Fibroblast of lung (primary cell): ENCODE data around the gene SERPINE2. TPM values are rescaled to one million over a fixed set of nuclear protein-coding genes. Genes with fewer than 3 reads are reported as not detected.
"Not testable (repeated sequence)": the region's sequence is repeated elsewhere in the genome, so short reads cannot be mapped to it uniquely, and the experiment has no call there.

Experiments
- DNase-seq, 2 donors: peaks; one replicate each; pipeline versions ENCODE4 v3.0.0 to v3.0.0-alpha.2; 2010; ENCODE audit warnings: low read depth in 2 of 2
- H2AFZ ChIP-seq: 2 replicates; pipeline ENCODE4 v1.5.1; 2012; ENCODE audit warnings: low read length, control low read depth, inconsistent platforms
- H3K27ac ChIP-seq: 2 replicates; pipeline ENCODE4 v1.5.1; 2011; ENCODE audit warnings: low read length, control low read depth; ENCODE audit not compliant: insufficient read depth
- H3K27me3 ChIP-seq: 2 replicates; pipeline ENCODE4 v1.5.1; 2011; ENCODE audit warnings: mild to moderate bottlenecking, low read length; ENCODE audit not compliant: control insufficient read depth, insufficient read depth
- H3K36me3 ChIP-seq: 2 replicates; pipeline ENCODE4 v1.5.1; 2011; ENCODE audit warnings: low read length; ENCODE audit not compliant: control insufficient read depth, insufficient read depth
- H3K4me1 ChIP-seq: 2 replicates; pipeline ENCODE4 v1.5.1; 2011; ENCODE audit warnings: low read length; ENCODE audit not compliant: control insufficient read depth, insufficient read depth; ENCODE audit errors: extremely low read depth
- H3K4me2 ChIP-seq: 2 replicates; pipeline ENCODE4 v1.5.1; 2011; ENCODE audit warnings: low read length, control low read depth; ENCODE audit not compliant: insufficient read depth; ENCODE audit errors: extremely low read depth
- H3K4me3 ChIP-seq, 4 experiments: fragments of 200-600 bp in 1 of 4; sonication (generic) in 1 of 4; replicated peaks in 1 of 4; 2 replicates each; pipeline ENCODE4 v1.5.1; 2011 to 2016; ENCODE audit warnings: low read length in 4 of 4, low read depth in 3 of 4, mild to moderate bottlenecking in 3 of 4, control low read depth in 2 of 4, inconsistent platforms in 1 of 4, mixed read lengths in 1 of 4; ENCODE audit not compliant: insufficient read depth in 1 of 4; ENCODE audit errors: control extremely low read depth in 1 of 4
- H3K79me2 ChIP-seq: 2 replicates; pipeline ENCODE4 v1.5.1; 2012; ENCODE audit warnings: mild to moderate bottlenecking, low read length, inconsistent platforms; ENCODE audit not compliant: control insufficient read depth, insufficient read depth
- H3K9ac ChIP-seq: 2 replicates; pipeline ENCODE4 v1.5.1; 2011; ENCODE audit warnings: mild to moderate bottlenecking, low read length, control low read depth; ENCODE audit not compliant: insufficient read depth
- H3K9me3 ChIP-seq: 2 replicates; pipeline ENCODE4 v1.5.1; 2012; ENCODE audit warnings: low read depth, low read length; ENCODE audit not compliant: control insufficient read depth, insufficient read depth
- H4K20me1 ChIP-seq: 2 replicates; pipeline ENCODE4 v1.5.1; 2011; ENCODE audit warnings: low read length; ENCODE audit not compliant: control insufficient read depth, insufficient read depth; ENCODE audit errors: extremely low read depth
- CTCF ChIP-seq, 2 donors: IDR thresholded peaks in 1 of 2; conservative IDR thresholded peaks in 1 of 2; 1 replicate in 1 of 2; 2 replicates in 1 of 2; pipeline ENCODE4 v1.5.1; 2011 to 2012; ENCODE audit warnings: low read length in 2 of 2, control low read depth in 1 of 2, inconsistent platforms in 1 of 2, low read depth in 1 of 2, mild to moderate bottlenecking in 1 of 2
- EZH2 ChIP-seq: IDR thresholded peaks from 2 replicates; pipeline ENCODE4 v1.5.1; 2012; ENCODE audit warnings: low read length, control low read depth, mild to moderate bottlenecking; ENCODE audit errors: missing control alignments
- polyA plus RNA-seq, 2 donors: library from polyadenylated mRNA; depleted of rRNA in 1 of 2; stranded (reverse) in 1 of 2; unstranded in 1 of 2; fragments of >200 nt; gene quantifications; 2 replicates each; pipeline ENCODE4 v1.2.1, GENCODE V29; 2011 to 2012; ENCODE audit warnings: missing spikeins in 1 of 2
- total RNA-seq: library from RNA; depleted of rRNA; stranded (reverse); fragments of >200 nt; gene quantifications from 2 replicates; pipeline ENCODE4 v1.2.1, GENCODE V29; 2014

The SERPINE2 gene
- total and polyA plus RNA-seq, 2 donors (not counting 1 experiment from before 2014, with no cell fraction given): 77.9 to 149 TPM

- no peak overlapping the region for H3K9ac ChIP-seq
- peak overlapping the region in 2 of 4 experiments; percentile 20 to 28 for H3K4me3 ChIP-seq
- peak overlapping the region; percentile 80 for H3K27ac ChIP-seq
- H2AFZ ChIP-seq: no peak overlapping the region
- H3K36me3 ChIP-seq: no peaks in the 10 kb centered on the region
- H3K4me1 ChIP-seq: peaks cover 20% of the 10 kb centered on the region
- peaks cover 69% of the 10 kb centered on the region for H3K79me2 ChIP-seq
- DNase-seq: peak; percentile 92 to 95
- no peaks in the 10 kb centered on the region for H3K9me3 ChIP-seq
- TF ChIP-seq CTCF (conservative IDR thresholded peaks at IDR 0.05 in 1 of 2, IDR thresholded peaks at IDR 0.05 in 1 of 2; ENCODE audit: low read depth in 1 of 2, low read length in 2 of 2) (no peak), EZH2 (no peak)
- no peaks in the 10 kb centered on the region for H4K20me1 ChIP-seq
- peak overlapping the region; percentile 81 for H3K4me2 ChIP-seq
- H3K27me3 ChIP-seq: no peaks in the 10 kb centered on the region
Observed at GRCh38 chr2:223941579-223942277, 97.4 kb downstream of the SERPINE2 start.

GRCh38 chr2:223939438-223939837 is 99.6 kb downstream of the SERPINE2 start:
- H3K4me1 ChIP-seq: peaks cover 22% of the 10 kb centered on the region
- H3K79me2 ChIP-seq: peaks cover 86% of the 10 kb centered on the region
- not testable (repeated sequence) for H3K27me3 ChIP-seq, H3K9me3 ChIP-seq, H3K4me2 ChIP-seq, H4K20me1 ChIP-seq, H3K4me3 ChIP-seq, H3K9ac ChIP-seq, H2AFZ ChIP-seq, H3K27ac ChIP-seq, H3K36me3 ChIP-seq
- DNase-seq: peak in 1 of 2 donors; percentile 55

GRCh38 chr2:223937535-223937934 is 101.6 kb downstream of the SERPINE2 start:
- peak overlapping the region; percentile 15 for H3K27ac ChIP-seq

More at GRCh38 chr2:223937535-223937934, 101.6 kb downstream of the SERPINE2 start:
- no peak for DNase-seq
- Histone ChIP-seq H3K9me3 (no peaks in the 10 kb centered on the region), H3K79me2 (peaks cover 86% of the 10 kb centered on the region), H3K4me3 (no peak overlapping the region), H3K9ac (no peak overlapping the region), H3K4me1 (peaks cover 17% of the 10 kb centered on the region), H3K27me3 (no peaks in the 10 kb centered on the region), H3K36me3 (no peaks in the 10 kb centered on the region), H2AFZ (no peak overlapping the region), H4K20me1 (no peaks in the 10 kb centered on the region), H3K4me2 (peak overlapping the region; percentile 32)
- TF ChIP-seq EZH2 (no peak), CTCF (conservative IDR thresholded peaks at IDR 0.05 in 1 of 2, IDR thresholded peaks at IDR 0.05 in 1 of 2; ENCODE audit: low read depth in 1 of 2, low read length in 2 of 2) (no peak)
